C4-2B (cell line): ENCODE data around the gene TNS1.

ENCODE experiments used
- H3K27ac ChIP-seq: fragments of 450-650 bp; 2 replicates; pipeline ENCODE4 v1.5.1; 2017
- CTCF ChIP-seq: fragments of 450-650 bp; conservative IDR thresholded peaks from 2 replicates; pipeline ENCODE4 v1.5.1; 2017; ENCODE audit warnings: mild to moderate bottlenecking
- ZFX ChIP-seq: fragments of 450-650 bp; IDR thresholded peaks from 2 replicates; pipeline ENCODE4 v1.6.1; 2017

Gene TNS1

GRCh38 chr2:217954051-217954450 lies 48.7 kb downstream of the TNS1 start:
- TF ChIP-seq ZFX = no peak
- no peak for TF ChIP-seq CTCF
- H3K27ac ChIP-seq = no peak overlapping the region

- TF ChIP-seq ZFX (no peak), CTCF (no peak)
- H3K27ac ChIP-seq = no peak overlapping the region
These were observed 49.3 kb downstream of the TNS1 start for GRCh38 chr2:217953531-217953932.

GRCh38 chr2:217953011-217953481 lies 49.7 kb downstream of the TNS1 start:
- TF ChIP-seq ZFX = no peak
- TF ChIP-seq CTCF = no peak
- no peak overlapping the region for H3K27ac ChIP-seq

GRCh38 chr2:217952409-217952808 lies 50.4 kb downstream of the TNS1 start:
- H3K27ac ChIP-seq = no peak overlapping the region
- TF ChIP-seq CTCF = no peak
- TF ChIP-seq ZFX = no peak

- H3K27ac ChIP-seq = no peak overlapping the region
- TF ChIP-seq ZFX = no peak
- TF ChIP-seq CTCF = no peak
These were observed 51.1 kb downstream of the TNS1 start for GRCh38 chr2:217951521-217952247.

GRCh38 chr2:217951091-217951490 lies 51.7 kb downstream of the TNS1 start:
- TF ChIP-seq ZFX = no peak
- no peak for TF ChIP-seq CTCF
- no peak overlapping the region for H3K27ac ChIP-seq

GRCh38 chr2:217950401-217950871 lies 52.4 kb downstream of the TNS1 start:
- no peak for TF ChIP-seq CTCF
- TF ChIP-seq ZFX = no peak
- no peak overlapping the region for H3K27ac ChIP-seq
